Keratinocyte (primary cell): ENCODE data around the gene ARHGAP12. TPM values are rescaled to one million over a fixed set of nuclear protein-coding genes. Genes with fewer than 3 reads are reported as not detected.

Source experiments
- DNase-seq: peaks from one replicate; pipeline ENCODE4 v3.0.0-alpha.2; 2011; ENCODE audit warnings: low read depth, missing footprints, low spot score
- FAIRE-seq: peaks from 2 replicates; lab custom pipeline; 2011; peaks lifted over from hg19 to GRCh38; lab: Jason Lieb, UNC
- H2AFZ ChIP-seq: 2 replicates; pipeline ENCODE4 v1.6.0; 2012; ENCODE audit warnings: low read length, control low read depth, inconsistent platforms; ENCODE audit not compliant: control insufficient read depth
- H3K27ac ChIP-seq: 2 replicates; pipeline ENCODE4 v1.5.1; 2011; ENCODE audit warnings: low read length; ENCODE audit not compliant: control insufficient read depth, insufficient read depth
- H3K27me3 ChIP-seq: 3 replicates; pipeline ENCODE4 v1.6.0; 2011; ENCODE audit warnings: low read length; ENCODE audit not compliant: control insufficient read depth, insufficient read depth; ENCODE audit errors: extremely low read depth
- H3K36me3 ChIP-seq, 2 experiments: 2 replicates in 1 of 2; 3 replicates in 1 of 2; pipeline ENCODE4 v1.5.1; 2011; ENCODE audit warnings: low read length in 2 of 2, mild to moderate bottlenecking in 1 of 2; ENCODE audit not compliant: control insufficient read depth in 2 of 2, insufficient read depth in 2 of 2; ENCODE audit errors: extremely low read depth in 1 of 2
- H3K4me1 ChIP-seq: 3 replicates; pipeline ENCODE4 v1.5.1; 2011; ENCODE audit warnings: low read length; ENCODE audit not compliant: control insufficient read depth, insufficient read depth; ENCODE audit errors: extremely low read depth
- H3K4me2 ChIP-seq: 3 replicates; pipeline ENCODE4 v1.6.0; 2011; ENCODE audit warnings: low read depth, low read length; ENCODE audit not compliant: control insufficient read depth, insufficient read depth; ENCODE audit errors: extremely low read depth
- H3K4me3 ChIP-seq, 3 experiments: fragments of 200-600 bp in 1 of 3; sonication (generic) in 1 of 3; 2 replicates in 2 of 3; 3 replicates in 1 of 3; pipeline ENCODE4 v1.5.1; 2011 to 2016; ENCODE audit warnings: low read length in 3 of 3, mild to moderate bottlenecking in 3 of 3, control low read depth in 2 of 3, inconsistent platforms in 1 of 3, low read depth in 1 of 3, mixed read lengths in 1 of 3, mixed run types in 1 of 3, moderate library complexity in 1 of 3; ENCODE audit not compliant: control insufficient read depth in 2 of 3, insufficient read depth in 2 of 3; ENCODE audit errors: extremely low read depth in 1 of 3
- H3K79me2 ChIP-seq: 2 replicates; pipeline ENCODE4 v1.6.0; 2012; ENCODE audit warnings: low read length; ENCODE audit not compliant: control insufficient read depth, insufficient read depth
- H3K9ac ChIP-seq: 3 replicates; pipeline ENCODE4 v1.6.0; 2011; ENCODE audit warnings: low read length; ENCODE audit not compliant: control insufficient read depth, insufficient read depth; ENCODE audit errors: extremely low read depth
- H3K9me1 ChIP-seq: 3 replicates; pipeline ENCODE4 v1.6.0; 2011; ENCODE audit warnings: low read length; ENCODE audit not compliant: control insufficient read depth, insufficient read depth; ENCODE audit errors: extremely low read depth
- H3K9me3 ChIP-seq: 2 replicates; pipeline ENCODE4 v1.5.1; 2012; ENCODE audit warnings: low read depth, low read length; ENCODE audit not compliant: control insufficient read depth
- H4K20me1 ChIP-seq: 3 replicates; pipeline ENCODE4 v1.6.0; 2011; ENCODE audit warnings: low read length; ENCODE audit not compliant: control insufficient read depth, insufficient read depth; ENCODE audit errors: extremely low read depth
- CTCF ChIP-seq, 3 experiments: IDR thresholded peaks in 1 of 3; conservative IDR thresholded peaks in 1 of 3; optimal IDR thresholded peaks in 1 of 3; 2 replicates in 2 of 3; 3 replicates in 1 of 3; pipeline versions ENCODE3 to v1.5.1; 2011; ENCODE audit warnings: low read length in 3 of 3, mild to moderate bottlenecking in 3 of 3, moderate library complexity in 2 of 3, control low read depth in 1 of 3, inconsistent platforms in 1 of 3; ENCODE audit not compliant: insufficient read depth in 2 of 3; ENCODE audit errors: extremely low read depth in 1 of 3
- EZH2 ChIP-seq: IDR thresholded peaks from one replicate; pipeline ENCODE4 v1.6.1; 2012; ENCODE audit warnings: inconsistent platforms, mild to moderate bottlenecking, low read length, moderate library complexity
- dilution Hi-C: fragments of 300-500 bp; cut with MboI; formaldehyde crosslinking; loops from one replicate; pipeline ENCODE4 v1.7.0; 2020; ENCODE audit warnings: low sequenced_read_pairs; ENCODE audit not compliant: extremely low pct_ligation_motif_present
- polyA plus RNA-seq, 5 experiments: library from polyadenylated mRNA; depleted of rRNA in 3 of 5; stranded (reverse) in 3 of 5; stranded (forward) in 1 of 5; unstranded in 1 of 5; fragments of >200 nt; gene quantifications; 1 replicate in 1 of 5; 2 replicates in 3 of 5; 3 replicates in 1 of 5; pipeline versions ENCODE4 v1.2.1 to v1.2.3, GENCODE V29; 2011 to 2012; ENCODE audit warnings: missing spikeins in 2 of 5, low read depth in 1 of 5, low replicate concordance in 1 of 5

The ARHGAP12 gene
- polyA plus RNA-seq, 1 donor (not counting 4 experiments of a cell fraction or from before 2014, with no cell fraction given): 26.6 TPM

GRCh38 chr10:31918671-31919409, 9.8 kb downstream of the ARHGAP12 start:
- dilution Hi-C loops: no loop called here
- no peak overlapping the region for H2AFZ ChIP-seq
- no peaks in the 10 kb centered on the region for H3K9me3 ChIP-seq
- H3K27ac ChIP-seq: no peak overlapping the region
- peaks cover 4% of the 10 kb centered on the region for H3K4me1 ChIP-seq
- H3K4me2 ChIP-seq: no peak overlapping the region
- H4K20me1 ChIP-seq: no peaks in the 10 kb centered on the region
- H3K9me1 ChIP-seq: no peaks in the 10 kb centered on the region
- no peak overlapping the region for H3K9ac ChIP-seq
- no peak for DNase-seq
- no peak for FAIRE-seq
- H3K27me3 ChIP-seq: no peaks in the 10 kb centered on the region
- H3K79me2 ChIP-seq: peaks cover 98% of the 10 kb centered on the region
- TF ChIP-seq CTCF (optimal IDR thresholded peaks at IDR 0.05 in 1 of 3, IDR thresholded peaks at IDR 0.05 in 1 of 3, conservative IDR thresholded peaks at IDR 0.05 in 1 of 3; ENCODE audit: extremely low read depth in 1 of 3, insufficient read depth in 2 of 3, low read length in 3 of 3): no peak
- no peak for TF ChIP-seq EZH2
- no peaks in the 10 kb centered on the region for H3K36me3 ChIP-seq
- no peak overlapping the region for H3K4me3 ChIP-seq

- Histone ChIP-seq H3K79me2 (peaks cover 95% of the 10 kb centered on the region), H3K27ac (no peak overlapping the region), H3K9me3 (no peaks in the 10 kb centered on the region), H3K4me1 (peaks cover 23% of the 10 kb centered on the region), H3K9ac (no peak overlapping the region), H3K36me3 (peaks cover 1 to 4% of the 10 kb centered on the region in 2 experiments), H2AFZ (no peak overlapping the region), H3K27me3 (no peaks in the 10 kb centered on the region), H3K4me2 (no peak overlapping the region), H3K9me1 (no peaks in the 10 kb centered on the region), H3K4me3 (no peak overlapping the region), H4K20me1 (peaks cover 3% of the 10 kb centered on the region)
- no peak for DNase-seq
- TF ChIP-seq EZH2: no peak
- no peak for TF ChIP-seq CTCF (optimal IDR thresholded peaks at IDR 0.05 in 1 of 3, IDR thresholded peaks at IDR 0.05 in 1 of 3, conservative IDR thresholded peaks at IDR 0.05 in 1 of 3; ENCODE audit: extremely low read depth in 1 of 3, insufficient read depth in 2 of 3, low read length in 3 of 3)
- dilution Hi-C loops: no loop called here
- FAIRE-seq: no peak
Measured at GRCh38 chr10:31914370-31914769, 14.3 kb downstream of the ARHGAP12 start.
